Cerebellar nuclear complex (tissue), 1 donor: ENCODE data around the gene CALCB.
A peak's percentile ranks its signal among the peaks of the same experiment; 100 is the strongest.

Experiments used
- DNase-seq, 2 experiments: peaks; one replicate each; lab custom pipeline; 2025; lab: John Stamatoyannopoulos, UW

Gene CALCB

DNA sequence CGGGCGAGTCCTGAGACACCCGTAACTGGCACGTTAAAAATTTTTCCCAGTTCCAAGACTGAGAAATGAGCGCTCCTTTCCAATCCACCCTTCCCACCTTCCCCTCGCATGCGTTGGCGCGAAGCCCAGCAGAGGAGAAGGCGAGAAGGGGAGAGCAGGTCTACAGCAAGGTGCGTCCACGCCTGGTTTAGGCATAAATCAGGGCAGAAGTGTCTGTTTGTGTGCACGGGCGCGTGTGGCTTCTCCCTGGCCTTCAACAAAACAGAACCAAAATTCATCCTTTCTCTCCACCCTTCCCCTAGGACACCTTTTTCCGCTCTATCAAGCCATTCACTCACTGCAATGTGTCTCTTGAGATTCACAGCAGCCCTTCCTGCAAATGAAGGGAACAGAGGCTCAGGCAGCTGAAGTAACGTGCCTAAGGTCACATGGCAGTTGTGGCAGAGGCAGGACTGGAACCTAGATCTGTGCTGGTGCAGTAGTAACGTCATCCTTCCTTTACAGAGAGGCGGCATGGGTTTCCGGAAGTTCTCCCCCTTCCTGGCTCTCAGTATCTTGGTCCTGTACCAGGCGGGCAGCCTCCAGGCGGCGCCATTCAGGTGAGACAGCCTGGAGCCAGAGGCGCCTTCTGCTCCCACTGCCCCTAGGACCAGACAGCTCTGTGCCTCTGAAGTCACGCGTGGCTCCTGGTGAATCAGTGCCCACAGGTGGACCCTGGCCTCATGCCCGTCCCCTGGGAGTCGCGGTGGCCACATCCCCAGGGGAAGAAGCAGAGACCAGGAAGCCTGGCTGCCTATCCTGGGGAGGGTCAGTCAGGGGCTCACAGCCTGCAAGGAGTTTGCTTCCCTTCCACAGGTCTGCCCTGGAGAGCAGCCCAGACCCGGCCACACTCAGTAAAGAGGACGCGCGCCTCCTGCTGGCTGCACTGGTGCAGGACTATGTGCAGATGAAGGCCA is 1.1 kb downstream of the CALCB start:
- peak in 1 of 2 experiments; percentile 75 for DNase-seq

GRCh38 chr11:15075162-15075526 is 1.8 kb downstream of the CALCB start:
- DNase-seq, result no peak

GRCh38 chr11:15091175-15091574 is 17.8 kb downstream of the CALCB start:
- DNase-seq, result no peak

- DNase-seq, result no peak
These were observed 18.2 kb downstream of the CALCB start for GRCh38 chr11:15091625-15092024.

DNA sequence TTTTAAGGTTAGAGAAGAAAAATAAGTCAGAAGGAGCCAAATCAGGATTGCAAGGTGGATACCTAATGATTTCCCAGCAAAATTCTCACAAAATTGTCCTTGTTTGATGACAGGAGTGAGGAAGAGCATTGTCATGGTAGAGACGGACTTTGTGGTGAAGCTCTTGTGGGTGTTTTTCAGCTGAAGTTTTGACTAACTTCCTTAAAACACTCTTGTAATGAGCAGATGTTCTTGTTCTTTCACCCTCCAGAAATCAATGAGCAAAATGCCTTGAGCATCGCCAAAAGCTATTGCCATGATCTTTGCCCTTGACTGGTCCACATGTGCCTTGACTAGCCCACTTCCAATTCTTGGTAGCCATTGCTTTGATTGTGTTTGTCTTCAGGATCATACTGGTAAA is 20.0 kb downstream of the CALCB start:
- DNase-seq, result no peak

DNA sequence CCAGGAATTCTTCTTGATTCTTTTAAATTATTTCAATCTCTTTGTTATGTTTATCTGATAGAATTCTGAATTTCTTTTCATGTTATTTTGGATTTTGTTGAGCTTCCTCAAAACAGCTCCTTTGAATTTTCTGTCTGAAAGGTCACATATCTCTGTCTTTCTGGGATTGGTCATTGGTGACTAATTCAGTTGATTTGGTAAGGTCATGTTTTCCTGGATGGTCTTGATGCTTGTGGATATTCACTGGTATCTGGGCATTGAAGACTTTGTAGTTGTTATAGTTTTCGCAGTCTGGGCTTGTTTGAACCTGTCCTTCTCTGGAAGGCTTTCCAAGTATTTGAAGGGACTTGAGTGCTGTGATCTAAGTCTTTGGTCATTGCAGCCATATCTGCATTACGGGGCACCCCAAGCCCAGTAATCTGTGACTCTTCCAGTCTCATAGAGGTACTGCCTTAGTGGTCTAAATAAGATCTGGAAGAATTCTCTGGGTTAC is 22.4 kb downstream of the CALCB start:
- no peak for DNase-seq

DNA sequence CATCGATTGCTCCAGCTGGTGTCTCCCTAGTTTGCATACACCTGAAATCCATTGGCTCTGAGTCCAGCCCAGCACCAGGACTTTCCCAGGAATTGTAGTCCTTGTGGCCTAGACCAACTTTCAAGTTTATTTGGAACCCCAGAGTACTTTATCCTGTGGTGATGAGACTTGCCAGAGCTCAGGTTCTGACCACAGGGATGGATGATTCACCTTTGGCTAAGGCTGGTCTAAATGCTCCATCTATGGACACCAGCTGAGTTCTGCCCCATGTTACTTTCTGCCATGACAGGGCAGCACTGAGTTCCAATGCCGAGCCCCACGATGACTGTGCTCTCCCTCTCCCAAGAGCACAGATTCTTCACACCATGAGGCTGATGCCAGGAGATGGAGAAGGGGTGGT is 24.0 kb downstream of the CALCB start:
- no peak for DNase-seq

GRCh38 chr11:15099267-15099666 is 25.9 kb downstream of the CALCB start:
- DNase-seq, result no peak

- DNase-seq, result peak in 1 of 2 experiments; percentile 0
These were observed 27.8 kb downstream of the CALCB start for GRCh38 chr11:15101072-15101709.

- DNase-seq, result no peak
These were observed 30.8 kb downstream of the CALCB start for GRCh38 chr11:15104166-15104565.

DNA sequence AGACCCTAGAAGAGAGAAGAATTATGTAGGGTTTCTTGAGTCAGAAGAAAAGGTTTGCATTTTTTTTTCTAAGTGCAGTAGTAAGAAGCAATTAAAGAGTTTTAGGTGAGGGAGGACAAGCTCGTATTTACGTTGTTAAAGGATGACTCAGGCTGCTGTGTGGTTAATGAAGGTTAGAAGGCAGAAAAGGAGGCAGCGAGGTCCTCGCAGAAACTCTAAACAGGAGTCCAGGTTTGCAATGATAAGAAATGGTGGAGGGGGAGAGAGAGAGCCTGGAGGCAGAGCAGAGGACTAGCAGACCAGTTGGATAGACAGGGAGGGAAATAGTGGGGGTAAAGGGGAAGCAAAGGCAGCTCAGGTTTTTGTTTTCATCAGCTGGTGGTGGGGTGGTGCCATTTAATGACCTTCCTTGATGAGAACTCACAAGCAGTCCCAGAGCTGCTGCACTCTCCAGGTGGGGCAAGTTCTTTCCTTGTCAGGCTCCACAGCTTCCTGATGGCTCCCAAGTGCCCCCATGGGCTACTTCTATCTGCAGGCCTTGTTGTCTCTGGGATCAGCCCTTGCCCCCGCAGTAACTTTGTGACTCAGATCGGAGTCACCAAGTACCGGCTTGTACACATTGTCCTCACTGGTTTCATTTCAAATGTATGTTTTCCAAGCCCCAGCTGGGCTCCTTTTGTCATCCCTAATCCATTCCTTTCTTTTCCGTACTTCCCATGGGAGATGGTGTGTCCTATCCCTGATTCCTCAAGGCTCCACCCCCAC is 33.0 kb downstream of the CALCB start:
- DNase-seq, result no peak

DNA sequence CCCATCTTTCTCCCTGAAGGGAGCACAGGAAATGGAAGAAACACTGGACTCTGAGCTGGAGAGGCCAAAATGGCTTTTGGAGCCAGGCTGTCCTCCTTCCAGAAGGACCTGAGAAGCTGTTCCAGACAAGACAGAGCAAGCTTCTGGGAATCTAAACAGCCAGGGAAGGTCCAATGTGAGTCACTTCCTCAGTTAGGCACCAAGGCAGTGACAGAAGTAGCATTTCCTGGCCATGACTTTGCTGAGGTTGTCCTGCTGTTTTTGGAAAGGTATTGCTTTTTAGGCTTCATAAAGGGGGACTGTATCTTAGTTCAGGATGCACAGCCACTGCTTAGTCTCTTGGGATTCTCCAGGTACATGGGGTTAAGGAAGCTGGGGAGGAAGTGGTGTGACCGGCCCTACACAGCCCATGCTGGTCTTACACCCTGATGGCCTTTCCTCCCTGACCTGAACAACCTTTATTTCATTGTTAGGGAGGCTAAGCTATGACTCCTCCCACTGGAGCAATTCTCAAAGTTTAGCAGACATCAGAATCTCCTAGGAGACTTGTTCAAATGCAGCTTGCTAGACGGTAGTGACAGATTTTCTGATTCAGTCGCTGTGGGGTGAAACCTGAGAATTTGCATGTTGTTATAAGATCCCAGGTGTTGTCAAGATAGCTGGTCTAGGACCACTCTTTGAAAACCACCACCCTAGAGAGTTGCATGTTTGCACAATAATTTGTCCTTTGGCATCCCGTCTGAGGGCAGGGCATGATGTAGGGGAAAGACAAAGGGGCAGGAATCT is 34.5 kb downstream of the CALCB start:
- DNase-seq, result no peak

GRCh38 chr11:15108592-15109130 is 35.3 kb downstream of the CALCB start:
- no peak for DNase-seq

GRCh38 chr11:15109602-15110001 is 36.2 kb downstream of the CALCB start:
- DNase-seq, result no peak

DNA sequence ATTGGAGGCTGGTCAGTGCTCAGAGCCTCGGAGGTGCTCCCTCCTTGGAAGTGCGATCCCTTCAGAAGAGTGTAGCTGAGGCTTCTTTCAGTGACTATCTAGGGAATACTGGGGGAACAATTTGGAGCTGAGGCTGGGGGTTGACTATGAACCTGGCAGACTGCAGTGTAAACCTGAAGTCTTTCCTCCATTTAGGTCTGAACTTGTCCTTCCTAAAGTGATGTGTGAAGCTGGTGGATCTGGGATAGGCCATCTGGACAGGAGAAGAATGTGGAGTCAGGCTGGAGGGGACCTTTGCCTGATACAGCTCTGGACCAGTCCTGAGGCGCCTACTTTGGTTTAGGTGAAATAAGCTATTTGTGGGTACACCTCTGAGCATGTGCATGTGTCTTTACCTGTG is 37.8 kb downstream of the CALCB start:
- no peak for DNase-seq

DNA sequence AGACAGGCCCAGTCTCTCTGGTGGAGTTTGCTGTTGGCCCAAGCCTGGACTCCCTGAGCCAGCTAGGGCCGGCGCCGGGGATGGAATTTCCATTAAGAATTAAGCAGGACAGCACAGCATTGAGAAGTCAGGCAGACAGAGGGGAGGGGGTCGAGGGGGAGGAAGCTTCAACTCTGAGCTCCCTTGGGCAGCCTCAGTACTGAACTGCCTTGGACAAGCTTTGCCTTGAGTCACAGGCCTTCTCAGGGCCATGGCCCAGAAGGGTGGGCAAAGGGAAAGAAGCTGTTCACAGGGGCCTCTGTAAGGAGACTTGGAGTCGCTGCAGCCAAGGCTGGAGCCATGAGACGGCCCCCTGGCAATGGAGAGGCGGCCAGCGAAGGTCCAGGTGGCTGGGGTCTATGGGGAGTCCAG is 38.7 kb downstream of the CALCB start:
- DNase-seq, result no peak

DNA sequence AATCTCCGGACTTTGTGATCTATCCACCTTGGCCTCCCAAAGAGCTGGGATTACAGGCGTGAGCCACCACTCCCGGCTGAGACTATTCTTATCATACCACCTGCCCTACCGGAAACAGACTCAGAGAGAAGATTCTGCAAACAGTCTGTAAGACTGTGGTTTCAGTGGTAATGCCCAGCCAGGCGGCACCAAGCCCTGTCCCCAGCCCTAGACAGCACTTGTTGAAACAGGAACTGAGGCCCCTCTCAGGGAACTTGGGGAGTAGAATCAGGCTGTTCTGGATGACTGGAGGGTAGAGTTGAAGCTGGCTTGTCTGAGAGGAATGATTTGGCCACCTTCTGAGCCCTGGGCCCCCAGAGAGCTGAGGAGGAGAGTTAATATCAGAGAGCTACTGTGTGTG is 40.0 kb downstream of the CALCB start:
- DNase-seq, result no peak

- DNase-seq, result no peak
These were observed 41.4 kb downstream of the CALCB start, which contains the start of gene INSC for GRCh38 chr11:15114501-15115475. Gene INSC (plus strand): TSS chr11:15114923. CDS start chr11:15149175, 34,252 bp downstream.

DNA sequence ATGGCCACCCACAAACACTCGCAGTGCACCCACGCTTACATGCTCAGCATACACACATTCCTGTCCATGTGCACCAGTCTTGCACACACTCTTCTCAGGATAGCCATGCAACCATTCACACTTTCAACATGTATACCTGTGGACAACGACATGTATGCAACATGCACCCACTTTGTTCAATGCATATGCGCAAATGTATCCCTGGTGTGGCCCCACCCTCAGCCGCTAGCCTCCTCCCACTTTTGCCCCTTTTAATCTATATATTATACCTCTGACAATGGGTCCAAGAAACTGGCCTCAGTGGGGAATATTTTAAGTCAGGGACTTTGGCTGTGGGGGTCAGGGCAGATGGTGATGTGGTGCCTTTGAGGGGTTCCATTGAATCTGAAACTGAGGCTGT is 42.3 kb downstream of the CALCB start:
- DNase-seq, result no peak

GRCh38 chr11:15117751-15118150 is 44.4 kb downstream of the CALCB start:
- no peak for DNase-seq
